Lower leg skin (tissue), 4 donors: Measurements from ENCODE around the gene CHRNG. TPM values are rescaled to one million over a fixed set of nuclear protein-coding genes. Genes with fewer than 3 reads are reported as not detected.

Experiments used
- DNase-seq, 2 donors: peaks; one replicate each; pipeline ENCODE4 v3.0.0-alpha.2; 2019; ENCODE audit warnings: low spot score in 2 of 2
- H3K4me3 ChIP-seq: fragments of 200-600 bp; sonication (generic); 2 replicates; pipeline ENCODE4 v1.5.1; 2017; ENCODE audit warnings: mild to moderate bottlenecking, low read depth; ENCODE audit not compliant: poor library complexity, severe bottlenecking
- CTCF ChIP-seq, 3 donors: fragments of 450-650 bp; IDR thresholded peaks; one replicate each; pipeline ENCODE4 v1.5.1; 2016; ENCODE audit warnings: antibody characterized with exemption in 3 of 3, mild to moderate bottlenecking in 3 of 3, moderate library complexity in 2 of 3
- POLR2A ChIP-seq, 2 donors: fragments of 450-650 bp; IDR thresholded peaks; one replicate each; pipeline ENCODE4 v1.6.1; 2016 to 2017; ENCODE audit warnings: antibody characterized with exemption in 2 of 2, mild to moderate bottlenecking in 1 of 2, moderate library complexity in 1 of 2
- WGBS, 2 donors: methylation state at CpG; one replicate each; pipeline ENCODE4 v1.1.5; 2018; 5-methylcytosine and 5-hydroxymethylcytosine counted together
- intact Hi-C: fragments of 100-400 bp; cut with DNase I; formaldehyde crosslinking; loops from one replicate; pipeline ENCODE4 v1.15.0; 2023; ENCODE audit warnings: low total_unique reads
- total RNA-seq, 4 donors: library from RNA; depleted of rRNA; stranded (reverse); fragments of >200 nt; gene quantifications; one replicate each; pipeline ENCODE4 v1.1.0, GENCODE V29; 2016

The CHRNG gene
- total RNA-seq, 4 donors from 2014 or later: not detected

- 51 to 60% methylated on average over 19 of the region's 19 CpGs for WGBS, 2 donors
- TF ChIP-seq CTCF (IDR thresholded peaks at IDR 0.05): no peak
- intact Hi-C loops: no loop called here
- no peak for DNase-seq
- H3K4me3 ChIP-seq: no peak within 1 kb of the TSS
Measured at GRCh38 chr2:232519581-232520438, 19.7 kb upstream of the CHRNG start, which contains the start of gene PRSS56. PRSS56 (plus strand) TSS chr2:232520388; CDS start chr2:232520599, 211 bp downstream.

GRCh38 chr2:232520489-232520888 lies 19.0 kb upstream of the CHRNG start:
- no peak overlapping the region for H3K4me3 ChIP-seq
- TF ChIP-seq CTCF (IDR thresholded peaks at IDR 0.05) (no peak), POLR2A (IDR thresholded peaks at IDR 0.05) (no peak)
- no peak for DNase-seq
- intact Hi-C loops: no loop called here
- 64 to 78% methylated on average over 15 of the region's 15 CpGs for WGBS, 2 donors

- no peak overlapping the region for H3K4me3 ChIP-seq
- WGBS, 2 donors: 81 to 83% methylated on average over 12 to 14 of the region's 14 CpGs
- TF ChIP-seq CTCF (IDR thresholded peaks at IDR 0.05) (no peak), POLR2A (IDR thresholded peaks at IDR 0.05) (no peak)
Measured at GRCh38 chr2:232521098-232521497, 18.4 kb upstream of the CHRNG start.

GRCh38 chr2:232521959-232522622 lies 17.4 kb upstream of the CHRNG start:
- no peak for DNase-seq
- intact Hi-C loops: no loop called here
- no peak for TF ChIP-seq CTCF (IDR thresholded peaks at IDR 0.05)
- 0 to 21% methylated on average over 14 of the region's 66 CpGs for WGBS, 2 donors
- no peak overlapping the region for H3K4me3 ChIP-seq

More at GRCh38 chr2:232521098-232521497, 18.4 kb upstream of the CHRNG start:
- DNase-seq: no peak
- intact Hi-C loops: no loop called here

GRCh38 chr2:232522623-232523401 lies 16.7 kb upstream of the CHRNG start:
- TF ChIP-seq CTCF (IDR thresholded peaks at IDR 0.05) (no peak), POLR2A (IDR thresholded peaks at IDR 0.05) (no peak)
- no peak overlapping the region for H3K4me3 ChIP-seq
- intact Hi-C loops: no loop called here
- WGBS, 2 donors: 19 to 21% methylated on average over 8 to 32 of the region's 46 CpGs
- no peak for DNase-seq
